GM21786 (cell line): ENCODE results near the gene ELAVL2.

ENCODE experiments used
- ATAC-seq: cut with Tn5 transposase; IDR thresholded peaks from one replicate; pipeline ENCODE4 v1.9.1; 2021; ENCODE audit not compliant: unreplicated experiment

Gene ELAVL2

DNA sequence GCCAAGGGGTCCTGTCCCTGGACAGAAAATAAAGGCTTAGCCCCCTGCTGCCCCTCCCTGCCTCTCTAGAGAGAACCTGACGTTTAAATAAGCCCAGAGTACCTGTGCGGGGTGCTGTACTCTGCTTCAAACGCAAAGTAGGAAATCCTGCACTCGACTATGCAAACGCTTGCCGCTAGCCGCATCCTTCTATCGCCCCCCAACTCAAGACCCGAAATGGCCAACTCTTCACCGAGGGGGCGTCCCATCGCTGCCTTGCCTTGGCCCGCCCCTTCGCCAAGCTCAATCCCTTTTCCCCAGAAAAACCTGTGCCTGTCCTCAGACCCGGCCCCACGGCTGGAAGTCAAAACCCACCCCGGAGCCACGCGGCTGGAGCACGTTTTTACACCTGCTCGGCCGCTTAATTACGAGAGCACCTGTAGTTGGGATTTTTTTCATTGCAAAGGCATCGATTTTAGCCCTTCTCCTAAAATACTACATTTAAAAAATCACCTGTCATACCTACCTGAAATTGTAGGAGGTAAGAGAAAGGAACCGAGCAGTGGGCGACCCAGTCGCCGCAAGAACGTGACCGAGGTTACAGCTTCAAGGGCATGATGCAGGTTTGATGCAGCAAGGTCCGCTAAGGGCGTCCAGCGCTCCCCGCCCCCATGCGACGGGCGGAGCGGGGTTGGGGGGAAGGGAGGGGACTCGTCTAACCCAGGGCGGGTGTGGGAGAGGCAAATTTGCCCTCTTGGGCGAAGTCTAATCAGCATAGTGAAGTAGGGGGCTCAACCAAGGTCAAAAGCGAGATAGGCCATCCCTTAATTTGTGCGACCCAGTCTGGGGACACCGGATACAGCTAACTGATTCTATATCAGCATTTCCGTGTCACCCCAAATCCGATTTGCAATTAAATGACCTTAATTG, 3.5 kb downstream of the ELAVL2 start:
- ATAC-seq, result no peak

DNA sequence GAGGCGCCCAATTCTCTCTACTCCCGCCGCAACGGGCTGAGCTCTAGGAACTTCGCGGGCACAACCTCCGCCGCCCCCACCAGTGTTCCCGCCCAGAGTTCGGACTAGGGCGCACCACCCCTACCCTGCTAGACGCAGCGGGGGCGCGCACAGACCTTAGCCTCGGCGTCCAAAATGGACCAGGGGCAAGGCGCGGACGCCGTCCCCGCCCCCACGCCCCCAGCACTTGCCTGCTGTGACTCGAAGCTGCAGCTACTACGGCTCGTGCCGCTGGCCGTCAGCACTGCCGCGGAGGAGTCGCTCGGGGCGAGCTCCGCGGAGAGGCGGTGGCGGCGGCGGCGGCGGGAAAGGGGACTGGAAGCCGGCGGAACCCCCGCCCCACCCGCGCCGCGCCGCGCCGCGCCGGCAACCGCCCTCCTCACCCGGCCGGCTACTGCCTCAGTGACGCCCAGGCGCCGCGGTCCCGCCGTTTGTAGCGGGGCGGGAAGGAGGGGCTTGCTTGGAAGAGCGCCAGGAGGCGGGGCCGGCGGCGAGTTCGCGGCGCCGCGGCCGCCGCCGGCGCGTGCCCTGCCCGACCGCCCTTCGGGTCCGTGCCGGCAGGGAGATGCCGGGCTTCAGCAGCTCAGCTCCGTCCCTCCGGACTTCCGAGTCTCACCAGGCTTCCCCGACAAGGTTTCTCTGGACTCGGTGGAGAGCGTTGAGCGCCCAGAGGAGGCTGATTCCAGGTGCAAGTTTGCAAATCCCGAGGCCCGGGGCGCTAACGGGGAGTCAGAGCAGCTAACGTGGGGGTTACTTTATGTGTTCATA, 4.5 kb downstream of the ELAVL2 start:
- ATAC-seq, result no peak

DNA sequence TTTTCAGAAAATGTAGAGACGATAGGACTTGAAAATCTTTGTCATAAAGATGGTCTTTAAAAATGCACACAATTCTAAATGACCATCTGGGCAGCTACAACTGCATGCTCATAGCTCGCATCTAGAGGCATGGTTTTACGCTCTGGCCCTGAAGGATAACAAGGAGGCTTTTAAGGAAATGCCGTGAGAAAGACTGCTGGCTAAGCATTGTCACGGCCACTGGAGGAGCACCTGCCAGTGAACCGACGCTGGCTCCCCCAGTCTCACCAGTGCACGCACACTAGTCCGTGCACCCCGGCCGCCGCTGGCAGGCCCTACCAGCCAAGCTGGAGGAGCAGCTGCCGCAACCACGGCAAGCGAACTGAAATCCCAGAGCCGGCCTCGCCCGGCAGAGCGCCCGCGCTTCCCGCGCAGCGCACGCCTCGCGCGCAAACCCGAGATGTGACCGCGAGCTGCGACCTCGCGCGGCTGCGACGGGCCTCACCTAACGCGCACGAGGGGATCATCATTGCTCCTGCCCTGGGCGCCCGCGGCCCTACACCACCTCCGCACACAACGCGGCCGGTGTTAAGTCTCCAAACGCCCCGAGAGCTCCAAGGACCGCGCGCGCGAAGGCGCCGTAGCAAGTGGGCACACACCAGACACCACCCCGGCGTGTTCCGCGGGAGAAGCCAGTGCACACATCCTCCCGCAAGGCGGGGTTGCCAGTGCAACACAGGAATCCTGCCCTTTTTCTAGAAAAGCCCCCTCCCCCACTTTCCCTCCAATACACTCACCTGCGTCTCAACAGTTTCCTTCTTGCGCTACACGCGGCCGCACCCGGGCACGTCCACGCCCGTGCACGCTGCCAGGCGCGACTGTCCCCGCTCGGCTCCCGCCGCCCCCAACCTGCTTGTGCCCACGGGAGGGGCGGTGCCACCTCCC, 5.3 kb downstream of the ELAVL2 start:
- ATAC-seq, result no peak

DNA sequence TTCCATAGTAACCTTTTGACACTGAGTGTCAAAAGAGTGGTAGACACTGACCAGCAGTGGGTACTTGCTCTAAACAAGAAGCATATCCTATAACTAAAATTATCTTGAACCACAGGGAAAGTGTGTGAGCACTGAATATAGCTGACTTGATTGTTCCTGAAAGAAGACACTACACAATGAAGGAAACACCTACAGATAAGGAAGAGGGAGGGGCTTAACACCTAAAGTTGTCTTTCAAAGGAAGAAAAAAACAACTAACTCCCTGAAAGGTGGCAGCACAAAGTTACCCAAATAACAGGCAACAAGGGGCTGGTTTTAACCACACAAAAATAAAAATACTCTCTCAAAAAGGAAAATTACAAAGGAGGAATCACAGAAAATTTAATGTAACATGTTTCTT, 6.6 kb downstream of the ELAVL2 start:
- no peak for ATAC-seq

DNA sequence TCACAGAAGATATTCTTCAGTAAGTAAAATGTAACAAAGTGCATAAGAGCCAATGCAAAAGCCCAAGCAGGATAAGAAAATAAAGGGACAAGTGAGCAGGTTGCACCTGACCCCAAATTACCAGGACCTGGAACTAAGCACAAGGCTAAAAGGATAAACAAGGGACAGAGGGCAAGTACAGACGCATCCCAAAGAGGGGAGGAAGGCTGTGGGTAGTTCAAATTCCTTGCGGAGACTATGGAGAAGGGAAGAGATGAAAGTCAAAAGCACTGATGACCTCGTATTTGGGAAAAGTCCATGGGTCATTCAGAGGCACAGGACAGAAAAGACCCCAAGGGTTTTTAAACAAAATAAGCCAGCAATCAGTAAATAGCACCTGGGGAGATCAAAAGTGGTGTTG, 11.8 kb downstream of the ELAVL2 start:
- ATAC-seq, result no peak

DNA sequence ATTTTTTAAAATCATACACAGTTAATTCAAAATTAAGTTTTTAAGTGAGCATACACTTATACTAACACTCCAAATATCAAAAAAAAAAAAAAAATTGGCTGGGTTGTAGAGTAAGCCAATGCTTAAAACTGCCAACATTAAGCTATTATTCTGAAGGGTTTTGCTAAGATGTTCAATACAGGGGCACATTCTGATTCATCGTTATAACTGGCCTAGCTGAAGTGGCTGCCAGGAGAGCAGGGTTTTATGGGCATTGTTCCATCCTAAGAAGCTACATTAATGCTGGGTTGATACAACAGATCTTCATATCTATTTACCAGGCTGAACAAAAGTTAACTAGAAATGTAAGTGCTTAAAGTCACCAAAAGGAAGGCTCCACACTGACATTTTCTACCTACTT, 13.4 kb downstream of the ELAVL2 start:
- no peak for ATAC-seq

DNA sequence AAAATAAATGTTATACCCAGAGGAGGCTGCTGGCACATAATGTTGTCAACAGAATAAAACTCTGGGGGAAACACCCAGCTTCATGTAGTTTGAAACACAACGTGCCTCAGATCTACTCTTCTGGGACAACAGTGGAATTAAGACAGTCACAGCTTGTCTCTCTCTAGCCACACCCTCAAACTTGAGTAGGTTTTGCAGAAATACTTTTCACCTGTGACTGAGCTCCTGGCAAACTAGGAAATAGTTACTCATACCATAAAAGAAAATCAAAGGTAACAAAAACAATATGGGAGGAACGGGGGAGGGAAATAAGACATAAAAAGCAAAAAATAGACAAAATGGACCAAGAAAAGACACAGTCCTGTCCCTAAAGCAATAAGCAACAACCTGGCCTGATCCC, 14.4 kb downstream of the ELAVL2 start:
- no peak for ATAC-seq

DNA sequence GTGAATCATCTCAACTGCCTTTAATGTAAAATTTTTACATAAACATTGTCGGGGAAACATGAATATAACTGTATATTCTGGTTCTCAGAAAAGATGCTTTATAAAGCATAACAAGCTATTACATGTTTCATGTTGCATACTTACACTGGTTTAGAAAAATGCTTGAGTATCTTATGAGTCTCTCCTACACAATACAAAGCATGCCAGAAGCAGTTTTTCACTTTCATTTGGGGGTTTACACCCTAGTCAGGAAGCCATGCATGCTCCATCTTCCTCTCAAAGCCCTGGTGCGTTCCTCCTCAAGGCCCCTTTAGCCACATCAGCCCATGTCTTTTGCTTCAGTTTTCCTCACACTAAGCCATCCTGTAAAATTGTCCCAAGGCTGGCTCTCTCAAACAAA, 22.8 kb downstream of the ELAVL2 start:
- no peak for ATAC-seq

DNA sequence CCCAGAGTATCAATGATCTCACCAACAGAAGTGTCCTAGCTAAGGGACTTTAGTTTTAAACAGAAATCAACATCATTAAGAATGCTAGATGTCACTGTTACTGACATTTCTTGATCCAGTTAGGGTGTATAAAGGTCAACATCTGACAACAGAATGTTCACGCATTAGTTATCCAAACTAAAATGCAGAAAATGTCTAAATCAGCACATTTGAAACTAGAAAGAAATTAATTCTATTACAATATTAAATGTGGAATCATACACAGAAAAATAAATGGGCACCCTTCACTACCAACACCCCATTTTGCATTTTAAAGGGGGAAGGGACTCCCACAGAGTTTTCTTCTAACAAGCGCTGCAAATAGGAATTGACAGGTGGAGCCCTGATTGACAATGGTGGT, 24.5 kb downstream of the ELAVL2 start:
- no peak for ATAC-seq

DNA sequence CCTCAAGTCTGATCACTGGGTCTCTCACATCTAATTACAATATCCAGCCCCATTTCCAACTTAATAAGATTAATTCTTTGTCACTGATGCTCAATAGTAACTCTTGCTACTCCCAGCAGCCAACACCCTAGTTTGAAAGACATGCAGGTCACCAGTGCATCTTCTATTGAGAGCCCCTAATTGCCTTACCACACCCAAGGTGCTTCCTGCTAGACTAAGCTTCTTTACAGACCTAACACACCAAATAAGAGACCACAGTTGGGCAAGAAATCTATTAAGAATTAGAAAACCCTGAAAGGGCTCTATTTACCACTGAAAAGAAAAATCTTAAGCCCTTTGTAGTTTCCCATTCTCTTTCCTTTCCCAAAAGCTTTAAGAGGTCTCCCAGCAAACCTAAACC, 26.5 kb downstream of the ELAVL2 start:
- no peak for ATAC-seq

DNA sequence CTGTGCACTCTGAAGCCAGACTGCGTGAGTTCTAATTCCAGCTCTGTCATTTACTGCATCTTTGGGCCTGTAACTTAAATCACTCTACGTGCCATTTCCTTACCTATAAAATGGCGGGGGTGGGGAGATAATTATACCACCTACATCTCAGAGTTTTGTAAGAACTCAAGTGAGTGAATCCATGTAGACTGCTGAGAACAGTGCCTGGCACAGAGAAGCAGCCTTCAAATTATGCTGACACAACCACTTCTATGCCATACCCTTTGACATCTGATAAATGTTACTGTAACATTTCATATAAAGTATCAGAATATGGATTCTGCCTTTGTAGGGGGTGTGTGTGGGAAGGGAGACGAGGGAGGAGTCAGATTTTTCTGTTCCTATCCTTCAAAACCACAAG, 27.7 kb downstream of the ELAVL2 start:
- no peak for ATAC-seq

DNA sequence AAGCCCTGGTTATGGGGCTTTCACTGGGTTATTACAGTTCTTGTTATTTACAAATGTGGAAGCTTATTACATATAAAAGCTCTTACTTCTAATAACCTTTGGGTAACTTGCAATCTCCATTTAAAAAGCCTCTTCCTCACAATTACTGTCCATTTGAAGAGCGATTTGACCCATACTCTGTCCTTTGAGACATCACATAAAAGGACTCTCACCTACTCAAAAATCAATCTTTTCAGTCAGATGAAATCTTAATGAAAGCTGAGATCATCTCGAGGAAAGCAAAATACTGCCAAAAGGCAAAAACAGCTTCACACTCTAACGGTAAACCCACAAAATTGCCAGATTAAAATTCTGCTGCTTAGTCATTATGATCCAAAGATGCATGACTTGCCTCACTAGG, 29.8 kb downstream of the ELAVL2 start:
- no peak for ATAC-seq

DNA sequence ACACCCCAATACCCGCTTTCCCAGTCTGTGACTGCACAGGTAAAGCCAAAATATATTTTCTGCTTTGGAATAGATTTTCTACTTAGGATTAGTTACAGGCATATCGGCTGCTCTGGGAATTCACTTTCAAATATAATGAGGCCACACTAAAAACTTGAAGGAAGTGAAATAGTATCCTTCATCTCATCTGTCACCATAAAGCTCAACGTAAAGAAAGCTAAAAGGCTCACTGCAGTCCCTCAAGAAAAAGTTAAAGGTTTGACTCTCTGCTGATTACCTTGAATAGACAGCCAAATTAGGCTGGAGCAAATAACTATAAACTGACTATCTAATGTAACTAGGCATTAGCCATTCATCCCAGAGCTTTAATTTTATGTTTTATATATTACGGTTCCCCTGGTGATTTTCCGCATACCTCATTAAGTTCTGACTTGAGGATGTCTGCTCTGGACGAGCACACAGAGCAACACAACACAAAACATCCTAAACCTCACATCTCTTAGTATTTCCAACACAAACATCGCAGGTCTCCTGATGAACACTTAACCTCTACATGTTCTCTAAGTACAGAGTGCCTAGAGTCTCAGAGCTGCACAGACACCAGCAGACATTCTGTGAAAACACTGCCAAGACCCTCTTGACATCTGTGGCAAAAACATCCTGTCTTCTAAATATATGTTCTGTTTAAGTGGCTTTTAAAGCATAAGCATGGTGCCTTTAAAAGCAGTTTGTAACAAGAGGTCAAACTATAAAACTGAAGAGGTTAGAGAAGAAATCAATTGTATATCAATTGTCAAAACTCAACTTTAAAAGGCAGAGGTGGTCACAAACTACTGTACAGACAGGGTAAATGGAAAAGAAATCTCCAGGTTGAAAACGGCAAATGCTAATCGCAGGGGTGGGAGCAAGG, 35.4 kb downstream of the ELAVL2 start:
- ATAC-seq, result no peak

DNA sequence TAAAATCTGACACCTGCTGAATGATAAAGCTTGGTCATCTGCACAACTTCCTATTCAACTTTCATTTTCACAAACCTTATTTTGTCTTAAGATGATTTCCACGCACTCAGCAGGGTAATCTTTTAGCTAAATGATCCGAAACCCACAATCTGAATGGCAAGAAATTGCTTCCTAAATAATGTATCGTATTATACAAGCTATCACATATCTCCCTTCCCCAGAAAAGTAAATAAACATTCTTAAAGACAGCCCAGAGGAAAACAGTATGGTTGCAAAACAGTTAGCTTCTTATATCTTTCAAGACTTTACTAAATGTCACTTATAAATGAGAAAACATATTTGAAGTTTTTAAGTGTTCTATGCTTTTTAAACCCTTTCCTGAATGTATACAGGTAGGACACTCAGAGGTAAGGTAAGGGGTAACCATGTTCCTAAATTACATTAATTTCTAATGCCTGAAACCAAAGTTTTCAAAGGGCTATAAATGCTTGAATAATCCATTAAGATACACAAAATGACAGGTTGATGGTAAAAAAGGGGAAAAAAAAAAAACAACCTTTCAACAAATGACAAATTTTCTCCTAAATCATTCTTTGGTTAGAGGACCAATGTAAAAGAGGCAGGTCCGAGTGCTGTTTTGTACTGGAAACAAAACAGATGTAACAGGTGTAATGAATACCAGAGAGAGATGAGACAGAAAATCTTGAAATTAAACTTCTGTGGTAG, 36.3 kb downstream of the ELAVL2 start:
- no peak for ATAC-seq

DNA sequence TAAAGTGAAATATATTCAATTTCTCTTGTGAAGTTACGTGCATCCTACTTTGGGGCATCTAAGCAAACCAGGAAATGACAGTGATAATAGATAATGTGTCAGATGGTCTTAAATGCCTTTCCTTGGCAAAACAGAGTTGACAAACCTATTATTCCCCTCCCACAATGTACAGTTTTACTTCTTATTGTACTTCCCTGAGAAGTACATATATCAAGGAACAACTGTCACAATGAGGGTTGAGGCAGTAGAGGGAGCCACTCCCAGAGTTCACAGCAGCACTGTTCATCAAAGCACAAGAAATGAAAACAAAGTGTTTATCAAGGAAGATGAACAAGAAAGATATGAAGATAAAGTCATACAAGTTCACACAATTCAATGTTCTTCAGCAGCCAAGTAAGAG, 41.1 kb downstream of the ELAVL2 start:
- ATAC-seq, result no peak

DNA sequence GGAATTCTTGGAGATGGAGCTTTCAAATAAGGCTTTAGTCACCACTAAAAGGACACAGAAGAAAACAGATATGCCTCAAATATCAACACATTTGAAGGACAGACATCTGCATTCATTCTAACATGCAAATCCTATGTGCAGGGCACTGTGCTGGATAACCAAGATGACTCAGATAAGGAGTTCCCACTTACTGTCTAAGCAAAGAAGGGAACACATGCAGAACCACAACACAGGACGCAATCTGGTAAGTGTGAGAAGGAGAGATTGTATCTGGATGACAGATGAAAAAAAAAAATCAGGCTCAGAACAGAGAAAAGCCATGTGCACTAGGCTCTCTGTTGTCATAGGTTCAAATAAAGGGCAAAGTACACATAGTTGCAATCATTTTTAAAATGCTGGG, 42.5 kb downstream of the ELAVL2 start:
- no peak for ATAC-seq

DNA sequence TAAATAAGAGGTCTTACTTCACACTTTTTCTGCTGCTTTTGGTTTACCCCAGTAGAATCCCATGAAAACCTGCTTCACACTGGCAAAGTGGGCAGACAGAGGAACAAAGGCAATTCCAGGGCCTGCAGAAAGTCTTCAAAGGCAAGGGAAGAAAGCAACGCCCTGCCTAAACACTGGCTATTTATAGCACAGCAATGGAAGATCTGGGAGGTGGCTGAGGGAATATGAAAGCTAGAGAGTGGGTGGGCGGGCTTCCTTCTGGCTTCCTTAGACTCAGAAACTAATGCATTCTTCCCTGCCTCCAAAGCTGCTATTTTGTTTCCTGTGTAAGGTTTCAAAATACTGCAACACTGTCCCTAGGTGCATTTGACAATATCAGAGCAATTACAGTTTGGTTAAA, 46.8 kb downstream of the ELAVL2 start:
- no peak for ATAC-seq

DNA sequence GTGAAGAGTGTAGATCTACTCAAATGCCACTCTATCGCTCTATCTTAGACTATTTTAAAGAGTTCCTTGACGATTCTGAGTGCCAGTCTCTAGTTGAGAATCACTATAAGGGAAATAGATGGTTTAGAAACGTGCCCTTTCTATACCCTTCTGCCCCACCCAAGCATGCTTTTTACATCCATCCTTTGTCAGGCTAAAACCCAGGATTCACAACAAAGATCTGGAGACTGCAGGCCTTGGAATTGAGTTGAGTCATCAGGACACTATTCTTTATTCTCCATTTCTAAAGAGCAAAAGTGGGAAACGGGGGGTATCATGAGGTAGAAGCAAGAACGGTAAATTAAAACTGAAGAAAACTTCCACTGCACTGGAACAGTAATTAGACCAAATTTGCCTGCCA, 48.7 kb downstream of the ELAVL2 start:
- ATAC-seq, result no peak

DNA sequence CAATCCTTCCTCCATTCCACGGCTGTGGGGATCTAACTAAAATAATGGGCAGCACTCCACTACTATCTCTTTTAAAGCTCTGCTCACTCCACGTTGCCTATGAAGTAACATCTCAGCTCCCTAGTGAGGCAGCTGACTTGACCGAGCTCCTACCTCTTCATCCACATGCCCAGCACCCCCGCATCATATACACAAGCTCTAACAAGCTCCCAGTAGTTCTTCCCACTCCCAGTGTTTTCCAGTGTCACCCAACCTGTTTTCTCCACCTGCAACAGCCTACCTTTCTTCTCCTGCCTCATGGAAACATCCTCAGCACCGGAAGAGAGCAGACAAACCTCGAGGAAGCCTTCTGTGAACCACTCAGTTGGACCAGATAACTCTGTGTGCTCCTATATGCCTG, 50.5 kb downstream of the ELAVL2 start:
- ATAC-seq, result no peak

DNA sequence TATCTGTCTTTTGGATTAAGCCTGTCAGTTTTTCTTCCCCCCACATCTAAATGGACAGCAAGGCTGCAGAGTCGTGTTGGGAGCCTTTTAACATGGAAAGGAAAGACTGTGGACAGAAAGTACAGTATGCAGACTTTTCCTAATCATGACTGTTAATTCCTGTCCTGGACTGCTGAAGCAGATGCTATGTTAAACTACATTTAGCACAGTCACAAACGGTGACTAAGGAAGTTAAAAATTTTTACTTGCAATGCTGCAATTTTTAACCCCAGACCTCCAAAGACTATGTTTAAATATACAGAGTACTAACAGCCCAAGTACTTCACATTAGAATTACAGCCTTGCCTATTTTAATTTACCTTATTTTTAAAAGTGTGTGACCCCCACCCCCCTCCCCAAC, 51.8 kb downstream of the ELAVL2 start:
- no peak for ATAC-seq
